HPDE6-E6E7 (cell line): ENCODE results near the gene SLF2.

Experiments used
- DNase-seq: peaks from one replicate; pipeline ENCODE4 v3.0.0; 2011; ENCODE audit warnings: missing footprints; ENCODE audit errors: extremely low spot score

Gene SLF2

GRCh38 chr10:100979791-100980272, 67.1 kb downstream of the SLF2 start:
- DNase-seq, result no peak

GRCh38 chr10:100980311-100980710, 67.5 kb downstream of the SLF2 start:
- no peak for DNase-seq

DNA sequence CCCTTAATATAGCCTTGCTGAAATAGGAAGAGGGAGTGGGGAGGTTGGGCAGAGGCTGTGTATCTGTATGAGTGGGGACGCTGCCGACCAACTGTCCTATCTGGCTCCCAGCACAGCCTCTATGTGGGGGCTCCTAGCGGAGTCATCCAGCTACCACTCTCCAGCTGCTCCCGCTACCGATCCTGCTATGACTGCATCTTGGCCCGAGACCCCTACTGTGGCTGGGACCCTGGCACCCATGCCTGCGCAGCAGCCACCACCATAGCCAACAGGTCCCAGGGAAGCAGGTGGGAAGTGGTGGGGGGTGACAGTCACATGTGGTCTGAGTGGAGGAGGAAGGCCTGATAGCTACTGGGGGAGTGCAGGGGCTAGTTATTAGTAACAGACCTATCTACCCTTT, 67.9 kb downstream of the SLF2 start:
- no peak for DNase-seq

DNA sequence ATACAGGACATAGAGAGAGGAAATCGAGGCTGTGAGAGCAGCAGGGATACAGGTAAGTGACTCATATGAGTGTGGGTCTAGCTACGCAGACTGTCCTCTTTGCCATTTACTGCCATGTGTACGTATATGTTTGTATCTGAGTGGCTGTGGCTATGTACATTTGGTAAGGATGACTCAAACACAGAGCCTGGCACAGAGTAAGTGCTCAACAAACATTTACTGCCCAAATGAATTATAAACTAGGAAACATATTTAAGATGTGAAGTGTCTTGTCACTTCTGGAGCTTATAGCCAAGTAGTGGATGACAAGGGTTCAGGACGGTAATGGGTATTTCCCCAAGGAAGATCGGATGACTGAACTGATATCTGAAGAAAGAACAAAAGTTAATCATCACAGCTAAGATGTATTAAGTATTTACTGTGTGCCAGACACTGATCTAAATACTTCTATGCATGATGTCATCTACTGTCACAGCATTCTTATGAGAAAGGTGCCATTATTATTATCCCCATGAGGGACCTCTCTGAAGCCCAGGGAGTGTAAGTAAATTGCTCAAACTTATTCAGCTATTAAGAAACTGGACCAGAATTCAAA, 68.5 kb downstream of the SLF2 start:
- no peak for DNase-seq

GRCh38 chr10:100982916-100983830, 70.4 kb downstream of the SLF2 start:
- no peak for DNase-seq

- no peak for DNase-seq
Observed at GRCh38 chr10:100983868-100984671, 71.3 kb downstream of the SLF2 start.

DNA sequence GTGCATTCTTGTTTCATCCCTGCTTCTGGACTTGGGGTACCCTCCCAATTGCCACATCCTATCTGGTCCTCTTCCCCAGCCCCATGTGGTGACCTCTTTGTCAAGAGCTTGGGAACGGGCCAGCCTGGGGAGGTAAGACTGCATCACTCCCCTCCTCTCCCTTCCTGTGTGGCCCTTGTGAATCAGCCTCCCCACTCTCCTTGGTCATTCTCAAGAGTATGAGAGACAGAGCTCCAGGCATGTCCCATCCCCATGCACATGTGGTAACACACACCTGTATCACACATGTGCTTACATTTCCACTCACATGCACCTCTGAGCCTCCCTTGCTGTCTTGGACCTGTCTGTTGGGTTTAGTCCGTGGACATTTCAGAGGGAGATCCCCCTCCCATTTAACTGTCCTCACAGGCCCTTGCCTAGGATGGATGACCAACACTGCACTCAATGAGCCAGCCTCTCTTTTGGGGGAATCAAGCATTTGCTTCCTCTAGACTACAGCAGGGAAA, 72.0 kb downstream of the SLF2 start:
- DNase-seq, result no peak

DNA sequence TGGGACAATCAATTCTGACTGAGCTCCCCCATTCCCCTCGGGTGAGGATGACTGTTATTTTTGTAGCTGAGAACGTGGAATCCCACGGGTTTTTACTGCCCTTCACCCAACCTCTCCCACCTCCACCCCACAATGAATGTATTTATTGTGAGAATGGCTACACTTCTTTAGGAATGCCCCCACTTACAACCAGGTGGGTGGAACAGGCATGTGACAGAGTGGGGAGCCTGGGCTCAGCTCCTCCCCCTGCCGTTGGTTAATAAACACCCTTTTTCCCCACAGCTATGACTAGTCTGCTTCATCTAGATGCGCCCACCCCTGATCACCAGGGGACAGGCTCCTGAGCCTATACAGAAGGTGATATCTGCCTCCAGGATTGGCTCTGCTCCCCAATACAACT, 72.6 kb downstream of the SLF2 start:
- no peak for DNase-seq

- DNase-seq, result no peak
Observed at GRCh38 chr10:100986623-100986951, 73.8 kb downstream of the SLF2 start.

- DNase-seq, result peak; percentile 81
Observed at GRCh38 chr10:100986952-100987684, 74.4 kb downstream of the SLF2 start, which contains the start of the genes MRPL43 and TWNK. MRPL43 (minus strand) TSS chr10:100987497; CDS start chr10:100987443, 54 bp downstream. TWNK (plus strand) TSS chr10:100987543; CDS start chr10:100988211, 668 bp downstream.

DNA sequence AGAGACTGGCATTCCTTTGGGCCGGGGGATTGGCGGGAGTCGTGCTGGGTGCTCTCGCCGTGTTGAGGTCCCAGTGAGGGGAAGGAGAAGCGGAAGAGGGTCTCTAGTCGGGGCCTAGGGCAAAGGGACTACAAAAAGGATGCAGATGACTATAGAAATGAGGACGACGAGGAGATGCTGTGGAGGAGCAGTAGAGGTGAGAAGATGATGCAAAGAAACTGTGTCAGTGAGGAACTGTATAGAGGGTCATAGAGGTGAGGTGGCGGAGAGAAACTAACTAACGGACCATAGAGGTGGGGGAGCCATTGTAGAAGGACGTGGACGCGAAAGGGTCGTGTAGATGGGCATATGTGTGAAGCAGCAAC, 74.9 kb downstream of the SLF2 start:
- DNase-seq, result no peak

GRCh38 chr10:100988166-100988565, 75.4 kb downstream of the SLF2 start:
- DNase-seq, result no peak

- DNase-seq, result no peak
Observed at GRCh38 chr10:100989088-100989487, 76.3 kb downstream of the SLF2 start.

- DNase-seq, result no peak
Observed at GRCh38 chr10:100993986-100994708, 81.4 kb downstream of the SLF2 start.

DNA sequence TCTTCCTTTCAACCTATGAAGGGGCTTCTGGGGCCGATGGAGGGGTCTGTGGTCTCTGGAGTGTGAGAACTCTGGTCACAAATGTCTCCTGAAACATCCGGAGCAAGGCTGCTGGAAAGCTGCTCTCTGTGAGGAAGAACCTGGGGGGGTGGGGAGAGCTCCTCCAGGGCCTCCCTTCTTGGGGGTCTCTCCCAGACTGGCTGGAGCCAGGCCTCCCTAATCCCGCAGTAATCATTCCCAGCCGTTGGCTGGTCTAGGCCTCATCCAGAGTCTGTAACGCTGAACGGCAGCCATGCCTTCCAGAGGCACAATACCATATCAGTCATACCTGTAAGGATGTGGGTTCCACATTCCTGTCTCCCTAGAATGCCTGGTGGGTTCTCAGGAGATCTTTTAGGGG, 82.4 kb downstream of the SLF2 start:
- no peak for DNase-seq

DNA sequence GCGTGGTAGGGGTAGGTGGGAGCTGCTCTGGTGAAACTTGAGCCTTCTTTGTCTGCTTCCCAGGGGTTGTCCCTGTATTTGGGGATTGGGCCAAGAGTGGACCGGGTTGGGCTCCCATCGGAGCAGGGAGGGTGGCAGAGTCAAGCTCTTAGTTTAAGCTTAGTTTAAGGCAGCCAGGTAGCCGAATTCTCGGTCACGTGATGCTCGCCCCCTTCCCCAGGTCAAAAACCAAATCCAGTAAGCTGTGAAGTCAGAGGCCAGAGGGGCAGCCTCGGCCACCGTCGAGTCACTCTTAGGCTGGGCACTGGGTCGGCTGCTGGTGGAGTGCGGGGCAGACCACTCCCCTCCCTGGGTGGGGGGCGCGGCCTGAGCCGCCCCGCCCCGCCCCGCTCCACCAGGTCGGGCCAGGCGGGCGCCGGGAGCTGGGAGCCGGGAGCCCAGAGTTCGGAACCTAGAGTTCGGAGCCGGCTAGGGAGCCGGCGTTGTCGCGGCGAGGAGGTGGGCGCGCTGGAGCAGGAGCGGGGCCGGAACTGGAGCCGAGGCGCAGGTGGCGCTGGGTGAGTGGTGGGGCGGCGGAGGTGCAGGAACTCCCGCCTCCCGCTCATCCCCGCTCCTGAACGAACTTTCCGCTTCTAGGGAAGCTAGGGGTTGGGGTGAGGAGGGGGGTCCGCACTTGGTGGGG, 84.1 kb downstream of the SLF2 start:
- DNase-seq, result no peak

GRCh38 chr10:100997360-100998182, 84.8 kb downstream of the SLF2 start:
- DNase-seq, result peak; percentile 84

GRCh38 chr10:100998183-100998990, 85.6 kb downstream of the SLF2 start:
- peak; percentile 89 for DNase-seq
